GM18858 (cell line): ENCODE data around the gene BRPF3.

Source experiments
- ATAC-seq: cut with Tn5 transposase; IDR thresholded peaks from one replicate; pipeline ENCODE4 v1.9.1; 2021; ENCODE audit not compliant: unreplicated experiment

BRPF3 gene

GRCh38 chr6:36266913-36267644 lies 70.5 kb downstream of the BRPF3 start:
- ATAC-seq: no peak

- ATAC-seq: no peak
Measured at GRCh38 chr6:36267731-36268477, 71.4 kb downstream of the BRPF3 start.

GRCh38 chr6:36268478-36269275 lies 72.1 kb downstream of the BRPF3 start:
- ATAC-seq: no peak

GRCh38 chr6:36269834-36270705 lies 73.5 kb downstream of the BRPF3 start, which contains the start of gene PNPLA1:
Gene PNPLA1, plus strand, starts transcription at chr6:36270060. Its CDS starts 400 bp downstream, at chr6:36270460.
- no peak for ATAC-seq

- no peak for ATAC-seq
Measured at GRCh38 chr6:36272234-36272633, 75.7 kb downstream of the BRPF3 start.

- ATAC-seq: no peak
Measured at GRCh38 chr6:36273067-36273466, 76.5 kb downstream of the BRPF3 start.

GRCh38 chr6:36273802-36274514 lies 77.4 kb downstream of the BRPF3 start:
- ATAC-seq: no peak

GRCh38 chr6:36276581-36277536 lies 80.3 kb downstream of the BRPF3 start:
- ATAC-seq: no peak

- ATAC-seq: no peak
Measured at GRCh38 chr6:36277946-36278470, 81.5 kb downstream of the BRPF3 start.

GRCh38 chr6:36280467-36280866 lies 83.9 kb downstream of the BRPF3 start:
- no peak for ATAC-seq

GRCh38 chr6:36280983-36281382 lies 84.4 kb downstream of the BRPF3 start:
- no peak for ATAC-seq
